ENCODE results near the gene FRS2.
A peak's percentile ranks its signal among the peaks of the same experiment; 100 is the strongest.

Gene FRS2

DNA sequence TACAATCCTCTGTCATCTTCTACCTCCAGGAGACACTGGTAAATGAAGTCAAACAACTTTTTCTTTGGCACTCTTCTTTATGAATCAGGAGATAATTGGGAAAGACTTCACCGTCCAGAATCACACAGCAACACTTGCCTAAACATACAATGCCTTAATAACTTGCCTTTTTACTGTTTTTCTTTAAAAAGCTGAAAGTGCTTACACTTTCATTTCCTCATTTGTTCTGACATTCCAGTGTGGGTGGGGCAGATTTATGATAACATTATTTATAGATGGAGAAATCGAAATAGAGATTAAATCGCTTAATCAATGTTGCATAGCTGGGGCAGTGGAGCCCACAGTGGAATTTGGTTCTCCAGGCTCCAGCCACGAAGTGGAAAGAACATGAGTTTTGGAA is 2.8 kb upstream of the FRS2 start:
- DNase-seq = no peak

DNA sequence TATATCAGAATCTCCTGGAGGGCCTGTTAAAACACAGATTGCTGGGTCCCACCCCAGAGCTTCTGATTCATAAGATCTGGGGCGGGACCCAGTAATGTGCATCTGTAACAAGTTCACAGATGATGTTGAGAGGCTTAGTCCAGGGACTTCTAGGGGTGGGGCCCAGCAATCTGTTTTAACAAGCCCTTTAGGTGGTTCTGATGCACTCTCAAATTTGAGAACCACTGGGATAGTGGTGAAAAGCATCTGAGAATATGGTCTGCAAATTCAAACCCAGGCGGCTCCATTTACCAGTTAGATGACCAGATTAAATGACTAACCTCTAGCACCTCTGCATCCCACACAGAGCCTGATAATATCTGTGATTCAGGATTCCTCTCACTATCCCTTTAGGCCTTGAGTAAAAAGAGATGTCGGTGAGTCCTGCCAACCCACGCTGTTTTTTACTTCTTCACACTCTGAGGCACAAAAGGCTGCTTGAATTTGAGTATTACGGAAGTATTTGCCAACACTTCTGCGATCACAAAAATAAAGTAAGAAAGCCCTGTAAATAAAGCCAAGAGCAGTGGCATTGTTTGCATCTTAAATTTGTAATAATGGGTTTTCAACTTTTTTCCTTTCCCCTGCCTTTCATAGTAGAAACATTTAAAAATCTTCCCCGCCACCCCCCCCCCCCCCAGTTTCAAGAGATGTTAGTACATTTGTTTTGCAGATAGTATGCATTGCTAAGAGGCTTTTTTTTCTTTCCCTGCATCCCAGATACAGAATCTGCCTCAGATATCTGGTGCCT is 1.8 kb upstream of the FRS2 start:
- no peak for DNase-seq

DNA sequence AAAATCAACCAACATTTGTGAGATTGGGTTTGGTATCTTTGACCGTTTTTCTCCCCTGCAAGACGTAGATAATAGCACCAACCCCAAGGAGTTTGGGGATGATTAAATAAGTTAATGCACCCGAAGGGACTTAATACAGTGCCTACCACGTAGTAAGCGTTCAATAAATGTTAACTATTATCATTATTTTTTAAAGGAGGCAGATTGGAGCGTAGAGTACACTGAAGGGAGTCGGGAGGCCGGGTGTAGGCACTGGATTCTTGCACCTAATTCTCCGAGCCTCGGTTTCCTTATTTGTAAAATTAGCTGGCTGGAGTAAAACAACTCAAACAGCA is 367 bp upstream of the FRS2 start:
- no peak for DNase-seq

DNA sequence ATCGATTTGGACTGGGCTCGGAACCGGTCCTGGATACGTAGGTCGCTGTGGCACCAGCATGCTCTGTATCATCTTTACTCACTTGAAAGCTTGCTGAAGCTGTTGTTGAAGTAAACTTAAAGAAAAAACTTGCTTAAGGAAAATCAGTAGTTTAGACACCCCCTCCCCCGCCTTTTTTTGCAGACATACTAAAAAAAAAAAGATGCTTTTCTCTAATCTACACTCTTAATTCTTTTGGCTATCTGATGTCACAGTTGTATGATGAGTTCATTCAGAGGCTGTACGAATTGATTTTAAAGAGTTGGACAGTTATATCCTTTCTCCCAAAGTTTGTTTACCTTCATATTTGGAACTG is 865 bp downstream of the FRS2 start:
- DNase-seq = no peak

DNA sequence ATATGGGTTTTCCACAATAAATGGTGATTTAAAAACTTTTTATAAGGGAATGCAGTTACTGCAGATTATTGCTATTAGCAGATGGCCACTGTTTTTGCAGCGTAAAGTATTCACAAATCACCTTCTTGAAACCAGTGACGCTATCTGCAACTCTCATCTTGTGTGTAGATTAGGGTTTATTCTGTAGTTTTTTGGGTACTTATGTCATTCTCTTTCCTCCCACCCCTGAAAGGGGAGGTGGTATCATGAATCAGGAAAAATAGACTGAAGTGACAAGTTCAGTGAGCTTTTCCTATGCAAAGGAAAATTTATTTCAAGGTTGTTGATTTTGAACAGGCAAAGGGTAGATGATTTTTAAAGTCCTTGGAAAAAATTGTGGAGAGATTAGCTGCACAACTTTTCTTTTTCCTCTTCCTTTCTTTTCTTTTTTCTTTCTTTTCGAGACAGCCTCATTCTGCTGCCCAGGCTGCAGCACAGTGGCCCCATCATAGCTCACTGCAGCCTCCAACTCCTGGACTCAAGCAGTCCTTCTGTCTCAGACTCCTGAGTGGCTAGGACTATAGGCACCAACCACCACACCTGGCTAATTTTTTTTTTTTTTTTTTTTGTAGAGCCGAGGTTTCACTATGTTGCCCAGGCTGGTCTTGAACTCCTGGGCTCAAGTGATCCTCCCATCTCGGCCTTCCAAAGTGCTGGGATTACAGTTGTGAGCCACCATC is 1.6 kb downstream of the FRS2 start:
- no peak for DNase-seq

DNA sequence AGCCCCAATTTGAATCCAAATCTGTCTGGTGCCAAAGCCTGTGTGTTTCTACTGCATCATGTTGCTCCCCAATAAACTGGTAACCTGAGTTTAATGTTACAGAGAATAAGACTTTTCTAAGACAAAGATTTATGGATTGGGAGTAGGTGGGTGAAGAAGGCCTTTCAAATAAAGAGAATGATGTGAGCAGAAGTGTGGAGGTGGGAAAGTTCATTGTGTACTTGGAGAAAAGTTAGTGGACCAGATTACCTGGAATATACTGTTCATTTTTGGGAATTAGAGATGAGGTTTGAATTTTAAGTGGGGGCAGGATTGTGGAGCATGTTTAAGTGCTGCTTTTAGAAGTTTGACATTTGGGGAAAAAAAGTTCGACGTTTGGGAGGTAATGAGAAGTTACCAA is 3.1 kb downstream of the FRS2 start:
- no peak for DNase-seq

DNA sequence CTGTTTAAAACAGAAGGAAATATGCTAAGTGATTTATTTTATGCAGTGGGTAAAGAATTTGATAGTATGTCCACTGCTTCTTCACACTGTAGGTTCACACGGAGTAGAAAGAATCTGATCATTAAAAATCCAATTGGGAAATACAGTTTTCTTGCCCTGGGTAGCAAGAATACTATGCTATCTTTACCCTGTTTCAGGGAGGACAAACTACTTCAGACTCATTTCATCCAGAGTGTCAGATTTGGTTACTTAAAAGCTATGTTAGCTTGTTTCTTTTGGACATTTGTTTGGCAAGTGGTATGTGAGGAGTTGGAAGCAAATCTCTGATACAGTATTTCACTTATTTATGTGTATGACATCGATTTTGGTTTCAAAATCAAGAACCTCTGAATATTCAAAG is 4.3 kb downstream of the FRS2 start:
- no peak for DNase-seq

DNA sequence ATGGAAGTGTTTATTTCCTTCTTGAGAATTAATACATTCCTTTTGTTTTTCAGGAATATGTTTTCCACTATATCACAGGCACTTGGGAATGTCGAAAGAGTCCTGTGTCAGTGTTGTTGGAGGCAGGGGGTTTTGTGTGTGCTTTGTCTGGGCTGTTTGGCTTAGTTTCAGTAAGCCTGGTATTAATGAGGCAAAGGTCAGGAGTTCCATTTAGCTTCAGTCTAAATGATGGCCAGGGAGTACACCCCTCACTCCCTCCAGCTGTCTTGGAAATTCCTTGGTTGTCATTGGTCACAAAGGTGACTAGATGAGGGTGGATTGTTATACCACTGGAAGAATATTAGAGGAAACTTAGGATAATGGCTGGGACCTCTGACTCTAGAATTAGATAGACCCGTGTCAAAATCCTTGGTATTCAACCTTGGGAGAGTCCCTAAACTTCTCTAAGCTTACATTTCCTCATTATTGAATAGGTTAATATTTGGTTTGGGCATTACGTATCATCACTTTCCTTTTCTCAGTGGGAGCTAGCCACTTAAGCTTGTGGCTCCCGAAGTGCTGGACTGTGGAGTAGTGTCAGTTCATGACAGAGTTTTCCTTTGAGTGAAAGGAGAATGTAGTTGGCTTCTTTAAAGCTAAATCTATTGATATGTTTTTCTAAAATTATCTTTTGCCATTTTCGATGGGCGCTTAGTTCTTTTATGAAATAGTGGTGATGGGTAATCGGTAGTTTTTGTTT is 5.2 kb downstream of the FRS2 start:
- DNase-seq = no peak

DNA sequence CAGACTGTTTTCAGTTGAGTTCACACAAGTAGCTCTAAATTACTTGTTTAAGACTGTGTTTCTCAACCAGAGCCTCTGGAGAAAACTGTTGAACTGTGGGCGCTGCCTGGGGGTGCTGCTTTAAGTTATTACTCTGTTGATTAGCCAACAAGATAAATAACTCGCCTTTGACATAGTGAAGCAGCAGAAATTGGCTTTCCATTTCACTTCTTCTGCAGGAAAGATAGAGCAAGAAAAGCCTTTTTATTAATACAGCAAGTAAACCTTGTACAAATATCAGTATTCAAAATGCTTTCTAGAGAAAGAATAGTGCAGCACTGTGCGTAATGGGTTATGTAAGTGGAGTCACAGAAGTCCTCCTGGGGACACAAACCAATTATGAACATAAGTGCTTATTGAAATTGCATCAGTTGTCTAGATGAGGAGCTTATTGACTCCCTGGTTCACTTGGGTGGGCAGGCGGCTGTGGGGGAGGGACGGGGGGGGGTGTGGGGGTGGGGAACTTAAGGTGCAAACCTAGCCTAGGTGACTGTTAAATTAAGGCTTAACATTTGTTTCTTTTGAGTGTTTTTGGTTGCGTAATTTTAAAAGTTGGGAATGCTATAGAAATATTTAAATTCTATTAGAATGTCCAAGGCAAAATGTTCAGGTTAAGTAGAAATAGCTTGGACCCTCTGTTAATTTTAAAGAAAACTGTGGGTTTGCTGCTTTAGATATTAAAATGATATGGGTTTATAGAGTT is 6.3 kb downstream of the FRS2 start:
- DNase-seq = no peak

DNA sequence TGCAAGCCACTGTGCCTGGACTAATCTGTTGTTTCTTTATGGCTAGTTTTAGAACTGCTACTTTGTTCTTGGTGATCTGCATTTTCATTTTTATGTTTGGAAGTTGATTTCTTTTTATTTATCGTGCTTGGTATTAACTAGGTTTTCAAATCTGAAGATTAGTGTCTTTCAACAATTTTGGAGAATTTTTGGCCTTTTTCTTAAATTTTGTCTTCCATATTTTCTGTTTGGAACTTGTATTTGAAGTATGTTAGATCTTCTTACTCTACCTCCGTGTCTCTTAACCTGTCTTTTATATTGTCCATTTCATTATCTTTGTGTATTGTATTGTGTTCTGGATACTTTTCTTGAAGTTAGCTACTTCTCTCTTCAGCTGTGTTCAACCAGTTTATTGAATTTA is 9.5 kb downstream of the FRS2 start:
- DNase-seq = no peak

DNA sequence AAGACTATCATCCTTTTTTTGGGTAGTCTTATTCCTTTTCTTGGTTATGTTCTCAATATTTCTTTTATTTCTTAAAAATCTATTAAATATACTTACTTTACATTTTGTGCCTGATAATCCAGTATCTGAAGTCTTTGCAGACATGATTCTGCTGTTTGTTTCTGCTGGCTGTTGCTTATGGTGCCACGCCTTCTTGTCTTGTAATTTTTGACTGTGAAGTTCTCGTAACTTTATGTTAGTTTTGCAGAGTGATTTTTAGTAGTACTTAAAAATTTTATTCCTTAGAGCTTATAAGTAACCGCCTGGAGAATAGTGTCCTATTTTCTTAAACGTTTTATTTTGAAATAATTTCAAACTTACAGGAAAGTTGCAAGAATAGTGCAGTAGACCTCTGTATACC is 10.5 kb downstream of the FRS2 start:
- DNase-seq = no peak

DNA sequence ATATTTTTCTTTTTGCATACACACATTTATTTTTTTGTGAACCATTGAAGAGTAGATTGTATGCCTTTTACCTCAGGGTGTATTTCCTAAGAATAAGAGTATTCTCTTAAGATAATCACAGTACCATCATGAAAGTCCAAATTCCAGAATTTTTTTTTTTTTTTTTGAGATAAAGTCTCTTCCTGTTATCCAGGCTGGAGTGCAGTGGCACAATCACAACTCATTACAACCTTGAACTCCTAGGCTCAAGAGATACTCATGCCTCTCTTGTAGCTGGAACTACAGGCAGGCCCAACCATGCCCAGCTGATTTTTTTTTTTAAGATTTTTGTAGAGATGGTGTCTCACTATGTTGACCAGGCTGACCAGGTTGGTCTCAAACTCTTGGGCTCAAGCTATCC is 10.9 kb downstream of the FRS2 start:
- no peak for DNase-seq

DNA sequence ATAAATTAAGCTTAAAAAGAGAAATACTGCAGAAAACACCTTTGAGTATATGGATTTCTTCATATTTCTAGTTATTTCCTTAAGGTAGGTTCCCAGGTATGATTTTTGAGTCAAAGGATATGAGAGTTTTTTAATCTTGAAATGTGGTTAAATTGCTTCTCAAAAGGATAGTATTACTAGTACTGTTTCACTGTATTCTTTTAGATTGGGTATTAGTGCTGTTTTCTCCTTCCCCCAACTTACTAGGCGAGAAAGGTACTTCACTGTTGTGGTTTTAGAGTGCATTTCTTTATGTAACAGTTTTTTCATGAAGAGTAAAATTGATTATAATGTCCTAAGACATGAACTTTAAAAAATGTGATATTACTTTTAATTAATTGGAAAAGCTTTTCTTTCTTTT is 13.5 kb downstream of the FRS2 start:
- DNase-seq = no peak

DNA sequence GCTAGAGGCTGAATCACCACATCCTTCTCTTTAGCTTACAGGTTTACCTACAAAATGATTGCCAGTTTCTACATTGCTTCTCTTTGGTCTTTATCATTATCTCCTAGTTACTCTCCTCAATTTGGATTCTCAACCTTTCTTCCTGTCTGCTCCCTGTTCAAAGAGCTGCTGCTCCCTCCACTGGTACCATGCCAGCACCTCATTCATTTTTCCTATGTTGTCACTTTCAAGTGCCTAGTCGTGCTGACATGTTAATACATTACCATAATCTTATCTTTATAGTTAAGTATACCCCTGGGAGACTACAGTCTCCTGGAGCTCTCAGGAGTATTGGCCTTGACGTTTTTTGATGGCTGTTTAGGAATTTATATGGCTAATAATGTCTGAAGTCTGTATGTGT is 14.2 kb downstream of the FRS2 start:
- DNase-seq = no peak

DNA sequence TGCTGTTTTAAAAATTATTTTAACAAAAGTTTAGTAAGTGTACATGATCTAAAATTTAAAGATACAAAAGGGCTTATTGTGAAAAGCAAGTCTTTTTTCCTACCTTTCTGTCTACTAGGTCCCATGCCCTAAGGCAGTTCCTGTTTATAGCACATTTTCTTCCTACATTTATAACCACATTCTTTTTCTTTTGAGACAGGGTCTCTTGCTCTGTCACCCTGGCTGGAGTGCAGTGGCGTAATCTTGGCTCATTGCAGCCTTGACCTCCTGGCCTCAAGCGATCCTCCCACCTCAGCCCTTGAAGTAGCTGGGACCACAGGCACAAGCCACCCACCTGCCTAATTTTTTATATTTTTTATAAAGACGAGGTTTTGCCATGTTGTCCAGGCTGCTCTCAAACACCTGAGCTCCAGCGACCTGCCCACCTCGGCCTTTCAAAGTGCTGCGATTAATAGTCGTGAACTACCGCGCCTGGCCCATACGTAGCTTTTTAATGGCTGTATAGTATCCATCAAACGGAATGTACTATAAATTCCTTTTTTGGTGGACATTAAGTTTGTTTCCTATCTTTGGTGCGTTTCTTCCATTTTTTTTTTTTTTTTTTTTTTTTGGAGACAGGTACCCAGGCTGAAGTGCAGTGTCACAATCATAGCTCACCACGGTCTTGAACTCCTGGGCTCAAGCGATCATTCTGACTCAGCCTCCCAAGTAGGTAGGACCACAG is 20.9 kb downstream of the FRS2 start:
- peak; percentile 7 to 29 for DNase-seq

DNA sequence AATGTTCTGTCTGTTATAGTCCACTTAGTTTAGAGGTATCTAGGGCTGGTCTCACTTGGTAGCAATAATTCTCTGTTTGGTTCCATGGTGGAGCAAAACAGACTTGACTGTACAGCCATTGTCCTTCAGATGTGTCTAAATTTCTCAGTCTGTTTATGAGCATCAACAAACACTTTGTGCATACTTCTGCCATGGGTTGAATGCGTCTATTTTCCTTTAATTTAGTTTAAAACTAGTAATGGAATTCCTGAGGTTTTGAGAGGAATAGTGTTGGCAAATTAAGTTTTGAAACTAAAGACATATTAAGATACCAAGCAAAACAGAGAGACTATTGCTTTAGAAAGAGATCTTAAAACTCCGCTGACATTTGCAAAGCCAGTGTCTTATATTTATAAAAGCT is 22.6 kb downstream of the FRS2 start:
- DNase-seq = no peak

DNA sequence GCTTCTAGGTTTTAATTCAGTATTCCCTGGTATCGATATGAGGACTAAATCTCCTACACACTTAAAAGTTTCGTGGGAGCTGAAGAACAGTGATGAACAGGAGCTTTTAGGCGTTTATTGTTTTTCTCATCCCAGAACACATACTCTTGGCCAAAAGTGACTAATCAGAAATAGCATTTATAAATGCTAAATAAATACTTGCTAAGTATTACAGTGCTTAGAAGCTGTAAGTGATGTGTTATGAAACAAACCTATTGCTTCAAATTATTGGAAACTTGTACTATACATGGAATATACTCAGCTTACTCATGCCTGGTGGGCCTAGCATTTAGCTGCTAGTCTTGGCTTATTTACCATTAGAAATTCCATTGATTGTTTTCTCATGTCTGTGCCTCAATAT is 24.9 kb downstream of the FRS2 start:
- no peak for DNase-seq

DNA sequence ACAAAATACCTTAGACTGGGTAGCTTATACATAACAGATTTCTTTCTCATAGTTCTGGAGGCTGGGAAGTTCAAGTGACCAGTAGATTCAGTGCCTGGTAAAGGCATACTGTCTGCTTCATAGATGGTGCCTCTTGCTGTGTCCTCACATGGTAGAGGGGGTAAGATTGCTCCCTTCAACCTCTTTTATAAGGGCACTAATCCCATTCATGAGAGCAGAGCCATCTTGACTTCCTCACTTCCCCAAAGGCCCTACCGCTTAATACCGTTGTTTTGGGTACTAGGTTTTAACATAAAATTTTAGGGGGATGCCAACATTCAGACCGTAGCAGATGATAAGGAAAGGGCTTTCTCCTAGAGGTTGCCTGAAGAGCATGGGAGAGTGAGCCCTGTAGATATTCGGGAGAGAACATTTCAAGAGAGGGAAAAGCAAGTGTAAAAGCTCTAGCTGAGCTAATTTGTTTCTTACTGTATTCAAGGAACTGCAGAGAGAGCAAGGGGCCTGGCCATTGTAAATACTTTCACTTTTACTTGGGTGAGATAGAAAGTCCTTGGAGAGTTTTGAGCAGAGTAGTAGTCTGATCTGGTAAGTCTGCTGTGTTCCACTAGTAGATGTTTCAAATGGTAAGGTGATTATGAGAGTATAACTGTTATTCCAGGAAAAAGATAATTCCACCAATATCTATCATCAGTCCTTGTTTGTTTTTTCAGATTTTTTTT is 27.3 kb downstream of the FRS2 start:
- DNase-seq = peak; percentile 4 to 31

DNA sequence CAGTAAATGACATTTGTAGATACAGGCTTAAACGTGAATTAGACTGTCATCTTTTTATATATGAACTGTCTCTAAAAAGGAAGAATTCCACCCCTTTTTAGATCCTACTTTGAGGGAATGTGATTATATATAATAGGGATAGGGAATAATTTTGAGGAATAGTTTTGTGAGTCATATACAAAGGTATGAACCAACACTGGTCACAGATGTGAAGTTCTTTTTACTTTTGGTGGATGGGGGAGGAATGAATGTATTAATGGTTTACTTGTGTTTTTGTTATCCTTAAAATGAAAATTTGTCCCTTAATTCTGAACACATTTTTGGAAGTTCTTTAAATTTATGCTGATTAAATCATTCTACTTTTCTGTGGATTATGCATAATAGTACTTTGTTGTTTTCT is 30.4 kb downstream of the FRS2 start:
- no peak for DNase-seq

DNA sequence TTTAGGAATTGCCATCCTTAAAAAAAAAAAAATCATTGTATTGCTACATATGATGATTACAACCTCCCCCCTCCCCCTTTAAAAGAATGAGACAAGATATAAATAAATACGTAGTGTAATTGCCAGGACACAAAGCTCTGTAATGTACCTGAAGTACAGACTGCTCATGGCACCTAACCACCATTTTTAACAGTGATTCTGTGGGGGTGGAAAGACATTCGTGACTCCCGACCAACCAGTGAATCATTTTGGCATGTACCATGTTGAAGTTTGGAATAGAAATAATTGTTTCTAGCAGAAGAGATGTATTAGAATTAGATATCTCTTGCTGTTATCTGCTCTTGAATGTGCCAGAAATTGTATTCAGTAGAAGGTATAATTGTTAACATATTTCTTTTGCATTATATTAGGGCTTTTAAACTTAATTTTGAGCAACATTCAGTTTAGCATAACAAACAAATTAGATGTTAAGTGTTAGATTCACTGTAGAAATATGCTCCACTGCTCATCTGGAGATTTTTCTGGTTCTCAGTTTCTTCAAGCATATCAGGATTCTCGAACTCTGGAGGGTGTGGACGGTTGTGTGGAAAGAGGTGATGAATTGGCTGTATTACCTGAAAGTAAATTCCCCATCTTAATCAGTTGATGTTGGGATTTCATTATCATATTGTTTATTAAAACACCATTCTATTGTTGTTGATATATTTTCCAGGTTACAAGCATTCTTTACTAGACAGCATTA is 31.1 kb downstream of the FRS2 start:
- DNase-seq = no peak

DNA sequence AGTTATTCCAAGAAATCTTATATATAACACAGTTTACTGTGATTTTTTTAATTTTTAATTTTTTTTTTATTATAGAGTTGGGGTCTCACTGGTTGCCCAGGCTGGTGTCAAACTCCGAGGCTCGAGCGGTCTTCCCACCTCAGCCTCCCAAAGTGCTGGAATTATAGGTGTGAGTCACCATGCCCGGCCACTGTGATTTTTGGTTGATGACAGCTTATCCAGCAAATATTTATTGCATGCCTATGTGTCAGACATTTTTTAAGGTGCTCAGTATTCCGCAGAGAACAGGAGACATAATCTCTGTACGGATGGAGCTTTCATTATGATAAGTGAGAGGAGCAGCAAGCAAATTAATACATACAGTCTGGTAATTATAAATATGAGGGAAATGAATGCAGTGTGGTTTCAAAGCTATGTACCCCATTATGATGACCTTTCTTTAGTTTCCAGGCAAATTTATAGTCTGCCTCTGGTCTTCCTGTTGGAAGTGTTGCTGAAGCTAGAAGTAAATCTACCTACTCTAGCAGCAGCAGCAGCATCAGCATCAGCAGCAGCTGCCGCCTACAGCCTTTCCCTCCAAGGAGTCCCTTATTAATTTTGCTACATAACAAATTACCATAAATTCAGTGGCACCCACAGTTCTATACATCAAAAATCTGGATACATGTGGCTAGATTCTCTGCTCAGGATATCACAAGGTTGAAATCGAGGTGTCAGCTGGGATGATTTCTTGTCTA is 32.3 kb downstream of the FRS2 start:
- no peak for DNase-seq
